SU-DHL-6 (cell line): ENCODE measurements around the gene MGAT4A.

Experiments
- H2AFZ ChIP-seq: fragments of 200-600 bp; sonication (generic); 2 replicates; pipeline ENCODE4 v1.6.1; 2014; ENCODE audit warnings: low read depth, mild to moderate bottlenecking, moderate library complexity, mixed read lengths, antibody characterized with exemption, low read length; ENCODE audit not compliant: severe bottlenecking
- H3F3A ChIP-seq: fragments of 200-600 bp; shearing (Covaris generic); 2 replicates; pipeline ENCODE4 v1.6.0; 2016; ENCODE audit warnings: antibody characterized with exemption, mild to moderate bottlenecking; ENCODE audit not compliant: insufficient read depth
- H3K27ac ChIP-seq: fragments of 200-600 bp; sonication (generic); 2 replicates; pipeline ENCODE4 v1.5.1; 2016; ENCODE audit warnings: low read depth, mild to moderate bottlenecking, low read length, moderate library complexity, mixed read lengths
- H3K27me3 ChIP-seq: fragments of 200-600 bp; sonication (generic), shearing (Covaris generic); 2 replicates; pipeline ENCODE4 v1.6.0; 2014; ENCODE audit warnings: mild to moderate bottlenecking, low read length
- H3K36me3 ChIP-seq: fragments of 200-600 bp; sonication (generic); 2 replicates; pipeline ENCODE4 v1.6.1; 2014; ENCODE audit warnings: mild to moderate bottlenecking, low read length, mixed read lengths
- H3K4me2 ChIP-seq: fragments of 300-600, 200-600 bp; shearing (Covaris generic), sonication (generic); 2 replicates; pipeline ENCODE4 v1.6.0; 2014; ENCODE audit warnings: low read length, low read depth, mild to moderate bottlenecking; ENCODE audit not compliant: poor library complexity, severe bottlenecking
- H3K4me3 ChIP-seq: fragments of 200-600 bp; sonication (generic); 2 replicates; pipeline ENCODE4 v1.5.1; 2014; ENCODE audit warnings: antibody characterized with exemption, low read length, mild to moderate bottlenecking, mixed read lengths; ENCODE audit not compliant: insufficient read depth, poor library complexity, severe bottlenecking
- H3K79me2 ChIP-seq: fragments of 200-600 bp; sonication (generic); 2 replicates; pipeline ENCODE4 v1.6.1; 2014; ENCODE audit warnings: mild to moderate bottlenecking, low read length, moderate library complexity; ENCODE audit not compliant: insufficient read depth
- H3K9ac ChIP-seq: fragments of 200-600 bp; sonication (generic); 2 replicates; pipeline ENCODE4 v1.7.0; 2014; ENCODE audit warnings: mild to moderate bottlenecking, low read length
- H3K9me2 ChIP-seq: fragments of 200-600 bp; sonication (generic); replicated peaks from 2 replicates; pipeline ENCODE4 v1.6.1; 2014; ENCODE audit warnings: low read length; ENCODE audit not compliant: insufficient read depth
- H3K9me3 ChIP-seq: fragments of 200-600 bp; sonication (generic); 2 replicates; pipeline ENCODE4 v1.6.1; 2014; ENCODE audit warnings: low read length, mixed read lengths; ENCODE audit not compliant: insufficient read depth
- H4K20me1 ChIP-seq: fragments of 200-600 bp; sonication (generic); 2 replicates; pipeline ENCODE4 v1.6.1; 2014; ENCODE audit warnings: low read depth, mild to moderate bottlenecking, antibody characterized with exemption, low read length, moderate library complexity, mixed read lengths
- EZH2phosphoT487 ChIP-seq: fragments of 200-600 bp; sonication (generic), shearing (Covaris generic); conservative IDR thresholded peaks from 2 replicates; pipeline ENCODE4 v1.6.1; 2018; ENCODE audit warnings: mild to moderate bottlenecking, antibody characterized with exemption, low read length, moderate library complexity, mixed read lengths
- TF ChIP-seq, protein P1 (sequence below): fragments of 200-600 bp; sonication (generic); IDR thresholded peaks from one replicate; pipeline ENCODE4 v1.5.1; 2017; ENCODE audit warnings: antibody characterized with exemption, mild to moderate bottlenecking, low read length, moderate library complexity; ENCODE audit not compliant: insufficient read depth, poor library complexity, severe bottlenecking

Gene MGAT4A

DNA sequence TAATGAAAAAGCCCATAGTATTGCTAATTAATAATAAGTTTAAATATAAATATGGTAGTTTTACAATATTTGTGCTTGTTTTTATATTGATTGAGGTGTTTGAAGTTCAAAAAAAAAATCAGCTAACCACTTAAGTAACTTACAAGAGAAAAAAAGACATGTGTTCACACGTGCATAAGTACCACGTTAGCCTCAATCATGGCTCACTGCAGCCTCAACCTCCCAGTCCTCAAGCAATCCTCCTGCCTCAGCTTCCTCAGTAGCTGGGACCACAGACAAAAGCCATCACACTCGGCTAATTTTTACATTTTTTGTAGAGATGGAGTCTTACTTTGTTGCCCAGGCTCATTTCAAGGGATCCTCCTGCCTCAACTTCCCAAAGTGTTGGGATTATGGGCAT is 19.4 kb downstream of the MGAT4A start:
- H3K79me2 ChIP-seq: no peaks in the 10 kb centered on the region
- no peaks in the 10 kb centered on the region for H3F3A ChIP-seq
- no peak overlapping the region for H3K4me2 ChIP-seq
- H4K20me1 ChIP-seq: no peaks in the 10 kb centered on the region
- H3K36me3 ChIP-seq: no peaks in the 10 kb centered on the region
- H3K4me3 ChIP-seq: no peak overlapping the region
- no peak overlapping the region for H3K9ac ChIP-seq
- no peak overlapping the region for H3K27ac ChIP-seq
- H2AFZ ChIP-seq: no peak overlapping the region
- no peaks in the 10 kb centered on the region for H3K9me2 ChIP-seq
- no peak for TF ChIP-seq EZH2phosphoT487
- TF ChIP-seq, protein P1, sequence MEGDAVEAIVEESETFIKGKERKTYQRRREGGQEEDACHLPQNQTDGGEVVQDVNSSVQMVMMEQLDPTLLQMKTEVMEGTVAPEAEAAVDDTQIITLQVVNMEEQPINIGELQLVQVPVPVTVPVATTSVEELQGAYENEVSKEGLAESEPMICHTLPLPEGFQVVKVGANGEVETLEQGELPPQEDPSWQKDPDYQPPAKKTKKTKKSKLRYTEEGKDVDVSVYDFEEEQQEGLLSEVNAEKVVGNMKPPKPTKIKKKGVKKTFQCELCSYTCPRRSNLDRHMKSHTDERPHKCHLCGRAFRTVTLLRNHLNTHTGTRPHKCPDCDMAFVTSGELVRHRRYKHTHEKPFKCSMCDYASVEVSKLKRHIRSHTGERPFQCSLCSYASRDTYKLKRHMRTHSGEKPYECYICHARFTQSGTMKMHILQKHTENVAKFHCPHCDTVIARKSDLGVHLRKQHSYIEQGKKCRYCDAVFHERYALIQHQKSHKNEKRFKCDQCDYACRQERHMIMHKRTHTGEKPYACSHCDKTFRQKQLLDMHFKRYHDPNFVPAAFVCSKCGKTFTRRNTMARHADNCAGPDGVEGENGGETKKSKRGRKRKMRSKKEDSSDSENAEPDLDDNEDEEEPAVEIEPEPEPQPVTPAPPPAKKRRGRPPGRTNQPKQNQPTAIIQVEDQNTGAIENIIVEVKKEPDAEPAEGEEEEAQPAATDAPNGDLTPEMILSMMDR: no peak
- no peaks in the 10 kb centered on the region for H3K27me3 ChIP-seq
- H3K9me3 ChIP-seq: no peaks in the 10 kb centered on the region

DNA sequence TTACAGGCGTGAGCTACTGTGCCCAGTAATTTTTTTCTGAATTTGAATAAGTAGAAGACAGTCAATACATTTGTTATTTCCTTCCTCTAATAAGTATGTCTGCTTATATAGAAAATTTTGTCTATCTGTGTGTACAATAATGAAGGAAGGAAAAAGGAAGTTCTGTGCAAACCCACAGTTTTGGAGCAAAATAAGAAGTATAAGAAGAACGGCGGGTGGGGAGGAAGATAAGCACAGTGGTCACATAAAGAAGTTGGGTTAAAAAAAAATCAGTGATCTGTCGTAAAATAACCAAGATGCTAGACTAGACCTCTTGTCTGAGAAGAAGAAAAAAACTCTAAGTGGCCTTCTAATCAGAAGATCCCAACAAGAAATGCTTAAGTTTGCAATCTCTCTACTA is 20.2 kb downstream of the MGAT4A start:
- Histone ChIP-seq H3K9me2 (no peaks in the 10 kb centered on the region), H3K4me3 (no peak overlapping the region)
- no peak for TF ChIP-seq EZH2phosphoT487

DNA sequence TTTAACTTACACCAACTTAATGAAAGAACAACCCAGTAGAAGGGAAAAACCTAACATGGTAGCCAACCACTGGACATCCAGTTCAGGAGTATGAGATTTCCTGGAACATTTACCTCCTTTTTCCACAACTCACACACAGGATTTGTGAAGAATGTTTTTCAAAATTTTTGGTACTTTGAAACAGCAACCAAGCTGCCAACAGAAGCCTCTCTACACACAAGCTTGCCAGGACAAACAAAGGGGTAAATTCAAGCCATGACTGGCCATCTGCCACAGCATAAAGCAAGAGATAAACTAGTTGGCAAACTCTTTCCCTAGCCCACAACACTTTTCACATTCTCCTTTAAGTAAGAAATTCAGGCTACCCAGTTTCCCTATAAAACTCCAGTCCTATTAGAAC is 21.4 kb downstream of the MGAT4A start:
- H3K9me3 ChIP-seq: no peaks in the 10 kb centered on the region
- no peak overlapping the region for H3K9ac ChIP-seq
- no peaks in the 10 kb centered on the region for H3K79me2 ChIP-seq
- no peak for TF ChIP-seq EZH2phosphoT487
- TF ChIP-seq, protein P1: no peak
- H3F3A ChIP-seq: no peaks in the 10 kb centered on the region
- no peaks in the 10 kb centered on the region for H4K20me1 ChIP-seq
- no peaks in the 10 kb centered on the region for H3K9me2 ChIP-seq
- H3K4me3 ChIP-seq: no peak overlapping the region
- H3K27ac ChIP-seq: no peak overlapping the region
- no peak overlapping the region for H3K4me2 ChIP-seq
- no peaks in the 10 kb centered on the region for H3K36me3 ChIP-seq
- no peaks in the 10 kb centered on the region for H3K27me3 ChIP-seq
- H2AFZ ChIP-seq: no peak overlapping the region

More for the DNA sequence above, 20.2 kb downstream of the MGAT4A start:
- H2AFZ ChIP-seq: no peak overlapping the region
- H3K4me2 ChIP-seq: no peak overlapping the region
- H4K20me1 ChIP-seq: no peaks in the 10 kb centered on the region
- H3F3A ChIP-seq: no peaks in the 10 kb centered on the region
- no peaks in the 10 kb centered on the region for H3K79me2 ChIP-seq
- H3K27ac ChIP-seq: no peak overlapping the region
- H3K36me3 ChIP-seq: no peaks in the 10 kb centered on the region
- no peak overlapping the region for H3K9ac ChIP-seq
- no peaks in the 10 kb centered on the region for H3K27me3 ChIP-seq
- H3K9me3 ChIP-seq: no peaks in the 10 kb centered on the region

DNA sequence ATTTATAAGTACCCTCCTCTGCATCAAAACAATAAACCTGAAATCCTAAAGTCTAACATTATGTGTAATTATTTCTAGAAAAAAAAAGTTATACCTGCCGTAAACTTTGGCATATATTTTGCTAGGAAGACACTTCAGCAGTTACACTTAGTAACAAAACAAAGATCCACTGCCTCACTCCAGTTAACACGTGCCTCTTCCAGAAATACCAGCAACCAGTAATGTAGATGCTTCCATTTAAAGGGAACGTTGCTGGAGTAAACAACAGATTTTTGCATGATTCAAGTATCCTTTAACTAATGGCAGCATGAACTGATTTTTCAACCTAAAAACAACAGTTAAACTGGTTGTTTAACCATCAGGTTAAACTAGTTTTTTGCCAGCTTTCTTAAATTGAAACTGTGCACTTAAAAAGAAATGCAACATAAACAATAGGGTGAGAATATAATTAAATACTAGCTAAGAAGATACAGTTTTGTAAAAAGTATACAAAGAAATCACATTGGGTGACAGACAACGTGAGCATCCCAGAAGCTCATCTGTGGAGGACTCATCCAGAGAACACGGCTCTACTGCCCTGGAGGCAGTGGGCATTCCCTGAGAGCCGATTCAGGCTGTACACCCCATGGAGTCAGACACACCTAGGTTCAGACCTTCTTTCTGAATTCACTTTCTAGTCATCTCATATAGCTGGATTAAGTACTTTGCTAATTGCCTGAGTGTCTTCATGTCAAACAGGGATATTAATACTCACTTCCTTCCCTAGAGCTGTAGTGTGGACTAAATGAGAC is 22.3 kb downstream of the MGAT4A start:
- Histone ChIP-seq H3K4me3 (no peak overlapping the region), H4K20me1 (no peaks in the 10 kb centered on the region), H3K9me2 (no peaks in the 10 kb centered on the region), H3F3A (no peaks in the 10 kb centered on the region), H3K27me3 (no peaks in the 10 kb centered on the region), H3K27ac (no peak overlapping the region), H3K9me3 (no peaks in the 10 kb centered on the region), H3K9ac (no peak overlapping the region), H3K4me2 (no peak overlapping the region), H3K79me2 (no peaks in the 10 kb centered on the region), H2AFZ (no peak overlapping the region), H3K36me3 (no peaks in the 10 kb centered on the region)
- TF ChIP-seq EZH2phosphoT487: no peak
- TF ChIP-seq, protein P1: no peak
